Vagina (tissue), 2 donors: ENCODE measurements around the gene CABP1. TPM values are rescaled to one million over a fixed set of nuclear protein-coding genes. Genes with fewer than 3 reads are reported as not detected.
"Not testable (repeated sequence)": the region's sequence is repeated elsewhere in the genome, so short reads cannot be mapped to it uniquely, and the experiment has no call there.

ENCODE experiments used
- DNase-seq, 2 donors: peaks; one replicate each; pipeline ENCODE4 v3.0.0-alpha.2; 2017; ENCODE audit errors: extremely low spot score in 2 of 2
- H3K27ac ChIP-seq: fragments of 200-600 bp; sonication (generic); one replicate; pipeline ENCODE4 v1.5.1; 2019
- H3K27me3 ChIP-seq: fragments of 200-600 bp; sonication (generic); one replicate; pipeline ENCODE4 v1.5.1; 2019
- H3K36me3 ChIP-seq, 2 donors: fragments of 200-600 bp; sonication (generic); one replicate each; pipeline ENCODE4 v1.5.1; 2017 to 2019
- H3K4me1 ChIP-seq: fragments of 200-600 bp; sonication (generic); one replicate; pipeline ENCODE4 v1.5.1; 2019
- H3K4me3 ChIP-seq, 2 donors: fragments of 200-600 bp; sonication (generic); 1 replicate in 1 of 2; 2 replicates in 1 of 2; pipeline ENCODE4 v1.5.1; 2016 to 2019
- H3K9me3 ChIP-seq: fragments of 200-600 bp; sonication (generic); one replicate; pipeline ENCODE4 v1.5.1; 2019
- CTCF ChIP-seq, 3 experiments: fragments of 450-650 bp in 2 of 3; fragments of 200-600 bp in 1 of 3; sonication (generic) in 1 of 3; IDR thresholded peaks; one replicate each; pipeline ENCODE4 v1.5.1; 2017 to 2019; ENCODE audit warnings: antibody characterized with exemption in 3 of 3, mild to moderate bottlenecking in 2 of 3, moderate library complexity in 2 of 3
- POLR2A ChIP-seq, 2 donors: fragments of 450-650 bp; IDR thresholded peaks; one replicate each; pipeline ENCODE4 v1.6.1; 2017; ENCODE audit warnings: antibody characterized with exemption in 2 of 2, mild to moderate bottlenecking in 2 of 2, moderate library complexity in 2 of 2
- POLR2AphosphoS5 ChIP-seq, 2 donors: sonication (generic); formaldehyde crosslinking; IDR thresholded peaks; one replicate each; pipeline ENCODE4 v1.9.0; 2017; ENCODE audit warnings: antibody characterized with exemption in 2 of 2, mild to moderate bottlenecking in 2 of 2, low read depth in 1 of 2; ENCODE audit not compliant: insufficient read depth in 1 of 2
- intact Hi-C: fragments of 100-400 bp; cut with DNase I; formaldehyde crosslinking; loops from one replicate; pipeline ENCODE4 v1.15.1; 2023
- total RNA-seq: library from RNA; depleted of rRNA; stranded (reverse); fragments of >200 nt; gene quantifications from one replicate; pipeline ENCODE4 v1.2.3, GENCODE V29; 2016

The CABP1 gene
- total RNA-seq, 1 donor from 2014 or later: 0.49 TPM

- no peak for TF ChIP-seq POLR2AphosphoS5 (IDR thresholded peaks at IDR 0.05; ENCODE audit: insufficient read depth in 1 of 2, low read depth in 1 of 2)
- TF ChIP-seq POLR2A (IDR thresholded peaks at IDR 0.05): no peak
- TF ChIP-seq CTCF (IDR thresholded peaks at IDR 0.05): no peak
- DNase-seq: no peak
- no peaks in the 10 kb centered on the region for H3K36me3 ChIP-seq
- peaks cover 10% of the 10 kb centered on the region for H3K4me1 ChIP-seq
- no peaks in the 10 kb centered on the region for H3K27me3 ChIP-seq
- intact Hi-C loops: no loop called here
- H3K27ac ChIP-seq: no peak overlapping the region
- no peaks in the 10 kb centered on the region for H3K9me3 ChIP-seq
- no peak overlapping the region for H3K4me3 ChIP-seq
These were observed 27.9 kb downstream of the CABP1 start for GRCh38 chr12:120668091-120668867.

- Histone ChIP-seq H3K9me3 (no peaks in the 10 kb centered on the region), H3K27ac (no peak overlapping the region), H3K36me3 (no peaks in the 10 kb centered on the region), H3K4me1 (peaks cover 10% of the 10 kb centered on the region), H3K27me3 (no peaks in the 10 kb centered on the region), H3K4me3 (no peak overlapping the region)
- TF ChIP-seq CTCF (IDR thresholded peaks at IDR 0.05) (no peak), POLR2AphosphoS5 (IDR thresholded peaks at IDR 0.05; ENCODE audit: insufficient read depth in 1 of 2, low read depth in 1 of 2) (no peak), POLR2A (IDR thresholded peaks at IDR 0.05) (no peak)
- intact Hi-C loops: no loop called here
- DNase-seq: no peak
These were observed 28.7 kb downstream of the CABP1 start for GRCh38 chr12:120668868-120669840.

- H3K9me3 ChIP-seq, H3K36me3 ChIP-seq, intact Hi-C loops, H3K27me3 ChIP-seq, H3K4me3 ChIP-seq, H3K27ac ChIP-seq, DNase-seq, H3K4me1 ChIP-seq: not testable (repeated sequence)
These were observed 29.8 kb downstream of the CABP1 start for GRCh38 chr12:120670237-120670636.

- Histone ChIP-seq H3K4me3 (no peak overlapping the region), H3K27me3 (no peaks in the 10 kb centered on the region), H3K4me1 (peaks cover 10% of the 10 kb centered on the region), H3K36me3 (no peaks in the 10 kb centered on the region), H3K27ac (no peak overlapping the region), H3K9me3 (no peaks in the 10 kb centered on the region)
- TF ChIP-seq POLR2A (IDR thresholded peaks at IDR 0.05): no peak
- no peak for TF ChIP-seq CTCF (IDR thresholded peaks at IDR 0.05)
- TF ChIP-seq POLR2AphosphoS5 (IDR thresholded peaks at IDR 0.05; ENCODE audit: insufficient read depth in 1 of 2, low read depth in 1 of 2): no peak
- intact Hi-C loops: no loop called here
- no peak for DNase-seq
These were observed 30.2 kb downstream of the CABP1 start for GRCh38 chr12:120670667-120671066.

- Histone ChIP-seq H3K36me3 (no peaks in the 10 kb centered on the region), H3K4me1 (peaks cover 5% of the 10 kb centered on the region), H3K9me3 (no peaks in the 10 kb centered on the region), H3K27me3 (no peaks in the 10 kb centered on the region), H3K4me3 (no peak overlapping the region), H3K27ac (no peak overlapping the region)
- no peak for TF ChIP-seq POLR2A (IDR thresholded peaks at IDR 0.05)
- no peak for TF ChIP-seq CTCF (IDR thresholded peaks at IDR 0.05)
- no peak for TF ChIP-seq POLR2AphosphoS5 (IDR thresholded peaks at IDR 0.05; ENCODE audit: insufficient read depth in 1 of 2, low read depth in 1 of 2)
- intact Hi-C loops: no loop called here
- DNase-seq: no peak
These were observed 33.7 kb downstream of the CABP1 start for GRCh38 chr12:120674097-120674636.
